ENCODE results near the gene DNAJB9.

- TF ChIP-seq ZNF800 (CRISPR knock-in tag; IDR thresholded peaks at IDR 0.05) (no peak), MYPOP (CRISPR knock-in tag; IDR thresholded peaks at IDR 0.05) (no peak), ATF3 (CRISPR knock-in tag; IDR thresholded peaks at IDR 0.05) (no peak), ZNF44 (CRISPR knock-in tag; IDR thresholded peaks at IDR 0.05) (no peak)
These were observed 20.9 kb downstream of the DNAJB9 start for GRCh38 chr7:108590606-108591005.
